ENCODE data around the gene MTHFS. TPM values are rescaled to one million over a fixed set of nuclear protein-coding genes. Genes with fewer than 3 reads are reported as not detected.
"Not testable (repeated sequence)": the region's sequence is repeated elsewhere in the genome, so short reads cannot be mapped to it uniquely, and the experiment has no call there.

MTHFS gene
- total RNA-seq, 1 donor from 2014 or later, result 3.8 TPM

GRCh38 chr15:79918278-79918677 is 21.5 kb upstream of the MTHFS start:
- peaks cover 8% of the 10 kb centered on the region for H3K27me3 Mint-ChIP-seq (ENCODE audit: unreplicated experiment)
- H3K4me1 Mint-ChIP-seq (ENCODE audit: low read depth, unreplicated experiment), result no peaks in the 10 kb centered on the region
- DNase-seq, result no peak
- peaks cover 21% of the 10 kb centered on the region for H3K9me3 Mint-ChIP-seq (ENCODE audit: unreplicated experiment)
- H3K4me3 Mint-ChIP-seq (ENCODE audit: unreplicated experiment), result no peak overlapping the region
- TF ChIP-seq CTCF (IDR thresholded peaks at IDR 0.05; ENCODE audit: partially characterized antibody, unreplicated experiment), result no peak
- H3K36me3 Mint-ChIP-seq (ENCODE audit: unreplicated experiment), result peaks cover 60% of the 10 kb centered on the region
- H3K27ac Mint-ChIP-seq (ENCODE audit: unreplicated experiment), result no peak overlapping the region

- no peak for TF ChIP-seq CTCF (IDR thresholded peaks at IDR 0.05; ENCODE audit: partially characterized antibody, unreplicated experiment)
- Mint-ChIP-seq H3K4me1 (ENCODE audit: low read depth, unreplicated experiment) (no peaks in the 10 kb centered on the region), H3K4me3 (ENCODE audit: unreplicated experiment) (no peak overlapping the region), H3K27ac (ENCODE audit: unreplicated experiment) (no peak overlapping the region), H3K27me3 (ENCODE audit: unreplicated experiment) (peaks cover 4% of the 10 kb centered on the region), H3K9me3 (ENCODE audit: unreplicated experiment) (peaks cover 15% of the 10 kb centered on the region), H3K36me3 (ENCODE audit: unreplicated experiment) (peaks cover 64% of the 10 kb centered on the region)
- DNase-seq, result no peak
Measured at GRCh38 chr15:79916502-79917132, 19.8 kb upstream of the MTHFS start.

GRCh38 chr15:79915776-79916501 is 19.1 kb upstream of the MTHFS start:
- peaks cover 60% of the 10 kb centered on the region for H3K36me3 Mint-ChIP-seq (ENCODE audit: unreplicated experiment)
- not testable (repeated sequence) for H3K4me1 Mint-ChIP-seq (ENCODE audit: low read depth, unreplicated experiment); H3K27me3 Mint-ChIP-seq (ENCODE audit: unreplicated experiment); H3K27ac Mint-ChIP-seq (ENCODE audit: unreplicated experiment); DNase-seq; H3K4me3 Mint-ChIP-seq (ENCODE audit: unreplicated experiment)
- H3K9me3 Mint-ChIP-seq (ENCODE audit: unreplicated experiment), result peaks cover 11% of the 10 kb centered on the region

- Mint-ChIP-seq H3K4me1 (ENCODE audit: low read depth, unreplicated experiment) (no peaks in the 10 kb centered on the region), H3K4me3 (ENCODE audit: unreplicated experiment) (no peak overlapping the region), H3K9me3 (ENCODE audit: unreplicated experiment) (peaks cover 6% of the 10 kb centered on the region), H3K36me3 (ENCODE audit: unreplicated experiment) (peaks cover 55% of the 10 kb centered on the region), H3K27ac (ENCODE audit: unreplicated experiment) (no peak overlapping the region), H3K27me3 (ENCODE audit: unreplicated experiment) (peaks cover 4% of the 10 kb centered on the region)
- no peak for DNase-seq
- no peak for TF ChIP-seq CTCF (IDR thresholded peaks at IDR 0.05; ENCODE audit: partially characterized antibody, unreplicated experiment)
Measured at GRCh38 chr15:79914728-79915127, 17.9 kb upstream of the MTHFS start.

GRCh38 chr15:79909556-79910335 is 12.9 kb upstream of the MTHFS start:
- H3K4me3 Mint-ChIP-seq (ENCODE audit: unreplicated experiment); H3K9me3 Mint-ChIP-seq (ENCODE audit: unreplicated experiment); H3K4me1 Mint-ChIP-seq (ENCODE audit: low read depth, unreplicated experiment): not testable (repeated sequence)

More at GRCh38 chr15:79909556-79910335, 12.9 kb upstream of the MTHFS start:
- not testable (repeated sequence) for H3K27ac Mint-ChIP-seq (ENCODE audit: unreplicated experiment); DNase-seq; H3K27me3 Mint-ChIP-seq (ENCODE audit: unreplicated experiment)
- peaks cover 22% of the 10 kb centered on the region for H3K36me3 Mint-ChIP-seq (ENCODE audit: unreplicated experiment)

Data from glutamatergic neuron (in vitro differentiated cells).